Ovary (tissue), 9 donors: ENCODE measurements around the gene PRDM16. TPM values are rescaled to one million over a fixed set of nuclear protein-coding genes. Genes with fewer than 3 reads are reported as not detected.

Experiments used
- DNase-seq, 5 donors: peaks; one replicate each; pipeline ENCODE4 v3.0.0-alpha.2; 2019 to 2020
- H3K27ac ChIP-seq, 2 donors: fragments of 200-600 bp; one replicate each; pipeline versions ENCODE4 v1.5.1 to v1.8.0; 2019 to 2022
- H3K27me3 ChIP-seq: fragments of 200-600 bp; one replicate; pipeline ENCODE4 v1.8.0; 2022
- H3K36me3 ChIP-seq: fragments of 200-600 bp; sonication (generic); one replicate; pipeline ENCODE4 v1.5.1; 2019
- H3K4me1 ChIP-seq: one replicate; pipeline ENCODE4 v1.8.1; 2013; ENCODE audit warnings: mild to moderate bottlenecking, moderate library complexity; ENCODE audit not compliant: insufficient read depth
- H3K4me3 ChIP-seq: fragments of 200-600 bp; sonication (generic); one replicate; pipeline ENCODE4 v1.5.1; 2017
- H3K9me3 ChIP-seq, 2 donors: fragments of 200-600 bp in 1 of 2; sonication (generic) in 1 of 2; one replicate each; pipeline versions ENCODE4 v1.5.1 to v1.8.1; 2013 to 2019; ENCODE audit warnings: mild to moderate bottlenecking in 1 of 2, moderate library complexity in 1 of 2
- CTCF ChIP-seq, 3 donors: fragments of 450-650 bp in 2 of 3; fragments of 200-600 bp in 1 of 3; IDR thresholded peaks; one replicate each; pipeline versions ENCODE4 v1.5.1 to v1.8.0; 2016 to 2022; ENCODE audit warnings: antibody characterized with exemption in 3 of 3, mild to moderate bottlenecking in 1 of 3
- EP300 ChIP-seq: sonication (generic); formaldehyde crosslinking; IDR thresholded peaks from one replicate; pipeline ENCODE4 v1.6.1; 2017; ENCODE audit warnings: antibody characterized with exemption
- POLR2A ChIP-seq: fragments of 450-650 bp; IDR thresholded peaks from one replicate; pipeline ENCODE4 v1.6.1; 2017; ENCODE audit warnings: antibody characterized with exemption, mild to moderate bottlenecking, moderate library complexity
- WGBS, 3 donors: extraction: QIAGEN DNeasy Blood & Tissue Kit in 1 of 3; methylation state at CpG; one replicate each; pipeline versions ENCODE4 v1.1.5 to v1.1.7; 2013 to 2017; 5-methylcytosine and 5-hydroxymethylcytosine counted together
- intact Hi-C, 4 donors: fragments of 100-400 bp; cut with DNase I; formaldehyde crosslinking; loops; one replicate each; pipeline versions ENCODE4 v1.11.0 to v1.15.1; 2022 to 2023
- polyA plus RNA-seq, 2 donors: library from polyadenylated mRNA; stranded (reverse); fragments of 200-250 nt in 1 of 2; fragments of 350-450 nt in 1 of 2; fragmentation: Illumina TruSeq in 1 of 2; extraction: RNeasy Lipid Tissue Mini Kit (QIAGEN cat#74804) in 1 of 2; gene quantifications; one replicate each; pipeline ENCODE4 v1.2.3, GENCODE V29; 2013 to 2014
- total RNA-seq, 7 donors: library from RNA; depleted of rRNA in 2 of 7; stranded (reverse); fragments of >200 nt in 2 of 7; fragmentation: NEBNext Ultra II Directional in 3 of 7; extraction: Animal tissue kit (Norgen Biotek cat#: 25700) in 3 of 7; gene quantifications; one replicate each; pipeline versions ENCODE4 v1.1.0 to v1.2.4, GENCODE V29; 2016 to 2023
- donor health status: DM: no; HTN: no; CAD: no; lungs with moderate emphysema.
- donor health status: DM: no; HTN: no; CAD: no.
- donor health status: Bipolar disorder and iron deficiency.
- donor health status: DM: yes; HTN: yes; CAD: no.
- donor health status: DM: no; HTN: no; CAD: no.
- donor health status: DM: yes; HTN: yes; CAD: no.

PRDM16 gene
- total and polyA plus RNA-seq, 9 donors = 1.1 to 17.3 (median 3.9) TPM

GRCh38 chr1:3460672-3461131 is 391.7 kb downstream of the PRDM16 start:
- Histone ChIP-seq H3K9me3 (no peaks in the 10 kb centered on the region), H3K4me1 (peaks cover 8% of the 10 kb centered on the region), H3K4me3 (no peak overlapping the region), H3K27me3 (no peaks in the 10 kb centered on the region), H3K27ac (peak overlapping the region in 1 of 2 donors; percentile 25), H3K36me3 (no peaks in the 10 kb centered on the region)
- intact Hi-C loops = loop anchor here in 1 of 4 donors (10.0 kb wide), 1 partner anchor 254 kb away; no protein-coding TSS in a partner anchor
- peak in 3 of 5 donors; percentile 33 to 71 (median 62) for DNase-seq
- TF ChIP-seq EP300 = no peak
- TF ChIP-seq CTCF (IDR thresholded peaks at IDR 0.05) = no peak
- no peak for TF ChIP-seq POLR2A
- 11 to 31% (median 14%) methylated on average over 13 to 14 of the region's 14 CpGs for WGBS, 3 donors

- Histone ChIP-seq H3K27me3 (no peaks in the 10 kb centered on the region), H3K36me3 (no peaks in the 10 kb centered on the region), H3K4me3 (no peak overlapping the region), H3K4me1 (peaks cover 8% of the 10 kb centered on the region), H3K27ac (no peak overlapping the region), H3K9me3 (no peaks in the 10 kb centered on the region)
- peak in 1 of 5 donors; percentile 24 for DNase-seq
- TF ChIP-seq POLR2A (no peak), EP300 (no peak), CTCF (IDR thresholded peaks at IDR 0.05) (no peak)
- intact Hi-C loops = loop anchor here in 1 of 4 donors (10.0 kb wide), 1 partner anchor 253 kb away; no protein-coding TSS in a partner anchor
- WGBS, 3 donors = 88 to 93% (median 92%) methylated on average over 30 of the region's 30 CpGs
Measured at GRCh38 chr1:3461238-3461933, 392.4 kb downstream of the PRDM16 start.

DNA sequence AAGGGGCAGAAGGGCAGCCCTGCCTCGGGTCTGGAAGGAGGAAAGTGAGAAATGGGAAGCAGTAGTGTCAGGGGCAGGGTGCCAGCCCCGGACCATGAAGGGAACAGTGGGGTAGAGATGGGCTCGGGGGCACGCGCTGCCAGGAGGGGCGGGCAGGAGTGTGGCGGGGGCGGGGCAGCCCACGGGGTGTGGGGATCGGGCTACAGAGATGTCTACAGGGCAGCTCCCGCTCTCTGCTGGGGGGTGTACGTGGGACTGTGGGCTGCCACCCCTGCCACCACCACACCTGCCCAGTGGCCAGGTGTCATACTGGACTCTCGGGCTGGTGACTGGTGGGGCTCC is 392.9 kb downstream of the PRDM16 start:
- Histone ChIP-seq H3K27me3 (no peaks in the 10 kb centered on the region), H3K4me1 (peaks cover 8% of the 10 kb centered on the region), H3K4me3 (no peak overlapping the region), H3K27ac (no peak overlapping the region), H3K9me3 (no peaks in the 10 kb centered on the region), H3K36me3 (no peaks in the 10 kb centered on the region)
- WGBS, 3 donors = 79 to 89% (median 88%) methylated on average over 5 to 13 of the region's 13 CpGs
- no peak for TF ChIP-seq CTCF (IDR thresholded peaks at IDR 0.05)
- TF ChIP-seq EP300 = no peak
- TF ChIP-seq POLR2A = no peak
- DNase-seq = peak in 1 of 5 donors; percentile 19
- intact Hi-C loops = loop anchor here in 1 of 4 donors (10.0 kb wide), 1 partner anchor 253 kb away; no protein-coding TSS in a partner anchor

DNA sequence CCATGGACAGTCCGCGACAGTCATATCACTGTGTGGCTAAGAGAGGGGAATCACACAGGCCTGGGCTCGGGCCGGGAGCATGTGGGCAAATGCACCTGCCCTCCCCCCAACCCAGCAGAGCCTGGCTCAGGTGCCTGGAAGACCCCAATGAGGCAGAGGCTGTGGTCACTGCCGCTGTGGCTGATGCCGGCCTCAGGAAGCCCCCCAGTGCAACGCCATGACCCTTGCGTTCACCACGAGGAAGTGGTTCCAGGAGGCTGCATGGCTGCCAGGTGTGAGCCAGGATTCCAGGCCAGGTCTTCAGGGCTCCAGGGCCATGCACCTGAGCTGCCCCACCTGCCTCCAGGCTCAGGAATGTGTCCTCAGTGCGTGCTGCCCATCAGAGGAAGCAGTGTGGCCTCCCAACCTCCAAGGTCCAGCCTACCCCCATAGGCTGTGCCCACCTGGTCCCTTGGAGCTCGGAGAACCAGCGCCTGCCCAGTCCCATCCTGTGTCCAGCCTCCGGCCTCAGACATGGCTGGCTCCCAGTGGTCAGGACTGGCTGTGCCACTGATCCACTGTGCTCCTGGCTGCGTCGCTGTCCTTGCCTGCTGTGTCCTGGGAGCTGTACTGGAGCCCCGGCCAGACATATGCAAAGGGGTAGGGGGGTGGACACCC is 393.5 kb downstream of the PRDM16 start:
- no peak for DNase-seq
- no peaks in the 10 kb centered on the region for H3K36me3 ChIP-seq
- no peaks in the 10 kb centered on the region for H3K27me3 ChIP-seq
- TF ChIP-seq POLR2A (no peak), EP300 (no peak), CTCF (IDR thresholded peaks at IDR 0.05) (no peak)
- intact Hi-C loops = loop anchor here in 1 of 4 donors (10.0 kb wide), 1 partner anchor 252 kb away; no protein-coding TSS in a partner anchor
- 94 to 97% (median 94%) methylated on average over 15 to 16 of the region's 16 CpGs for WGBS, 3 donors
- no peak overlapping the region for H3K4me3 ChIP-seq
- peaks cover 8% of the 10 kb centered on the region for H3K4me1 ChIP-seq
- H3K9me3 ChIP-seq = no peaks in the 10 kb centered on the region
- H3K27ac ChIP-seq = no peak overlapping the region
